NCI-H187 (cell line): ENCODE measurements around the gene ABCB11.
A peak's percentile ranks its signal among the peaks of the same experiment; 100 is the strongest.
"Not testable (repeated sequence)": the region's sequence is repeated elsewhere in the genome, so short reads cannot be mapped to it uniquely, and the experiment has no call there.

Experiments
- DNase-seq, 2 experiments: peaks; one replicate each; lab custom pipeline; 2025; lab: John Stamatoyannopoulos, UW

Gene ABCB11

DNA sequence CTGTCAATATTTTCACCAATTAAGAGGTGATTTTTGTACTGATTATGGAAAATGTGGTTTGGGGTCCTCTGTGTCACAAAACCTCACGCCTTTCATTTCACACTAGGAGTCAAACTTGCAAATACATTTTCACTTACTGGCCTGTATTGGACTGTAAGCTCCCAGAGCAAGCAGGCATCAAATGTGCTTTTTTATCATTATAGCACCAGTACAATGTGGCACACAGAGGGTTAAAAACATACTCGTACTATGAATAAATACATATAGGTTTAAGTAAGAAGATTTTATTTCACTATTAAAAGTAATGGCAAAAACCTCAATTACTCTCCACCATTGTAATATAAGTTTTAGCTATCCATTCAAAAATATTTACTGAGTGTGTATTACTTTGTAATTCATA, 56.7 kb downstream of the ABCB11 start:
- no peak for DNase-seq

DNA sequence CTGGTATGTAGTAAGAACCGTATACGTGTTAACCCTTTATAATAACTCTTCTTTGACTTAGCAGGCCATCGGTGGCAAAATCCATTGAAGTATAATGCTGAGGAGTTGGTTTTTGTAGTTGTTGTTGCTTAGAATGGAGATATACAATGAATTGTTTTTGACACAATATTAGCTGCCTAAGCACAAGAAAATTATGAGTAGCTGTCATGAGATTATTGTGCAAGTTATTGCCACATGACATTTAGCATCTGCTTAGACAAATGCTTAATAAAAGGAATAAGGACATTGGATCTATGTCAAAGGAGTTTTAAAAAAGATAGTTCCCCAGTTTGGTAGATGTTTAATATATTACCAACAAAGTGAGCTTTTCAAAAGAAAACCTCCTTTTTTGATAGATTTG, 59.9 kb downstream of the ABCB11 start:
- DNase-seq, result no peak

DNA sequence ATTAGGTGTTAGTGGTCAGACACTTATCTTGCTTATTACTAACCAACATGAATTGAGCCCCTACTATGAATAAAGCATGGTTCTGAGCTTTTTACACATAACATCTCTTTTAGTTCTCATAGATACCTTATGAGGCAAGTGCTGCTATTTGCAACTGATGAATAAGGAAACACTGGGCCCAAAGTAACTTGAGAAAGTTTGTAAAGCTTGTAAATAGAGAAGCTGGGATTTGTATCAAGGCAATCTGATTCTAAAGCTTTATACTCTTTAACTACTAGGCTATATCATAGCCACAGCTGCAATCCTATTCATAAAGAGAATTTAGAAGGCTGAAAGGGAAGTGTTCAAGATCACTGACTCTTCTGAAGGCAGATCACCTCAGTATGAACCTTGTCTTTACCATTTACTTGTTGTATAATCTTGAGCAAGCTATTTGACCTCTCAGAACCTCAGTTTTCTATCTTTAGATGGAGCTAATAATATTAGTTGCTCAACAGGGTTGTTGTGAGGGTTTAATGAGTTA, 60.4 kb downstream of the ABCB11 start:
- DNase-seq, result no peak

DNA sequence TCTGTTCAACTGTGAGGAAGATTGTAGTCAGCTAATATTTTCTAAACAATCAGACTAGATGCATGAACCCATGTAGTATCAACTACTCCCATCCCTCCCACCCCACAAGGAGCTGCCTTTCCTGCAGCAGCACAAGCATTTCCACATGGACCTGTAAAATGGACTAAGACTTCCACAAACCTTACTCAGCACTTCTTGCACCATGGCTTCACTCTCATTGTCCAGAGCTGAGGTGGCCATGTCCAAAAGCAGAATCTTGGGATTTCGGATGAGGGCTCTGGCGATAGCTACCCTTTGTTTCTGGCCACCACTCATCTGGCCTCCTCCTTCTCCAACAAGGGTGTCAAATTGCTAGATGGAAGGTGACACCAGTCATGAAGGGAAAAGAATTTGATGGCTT, 61.3 kb downstream of the ABCB11 start:
- no peak for DNase-seq

DNA sequence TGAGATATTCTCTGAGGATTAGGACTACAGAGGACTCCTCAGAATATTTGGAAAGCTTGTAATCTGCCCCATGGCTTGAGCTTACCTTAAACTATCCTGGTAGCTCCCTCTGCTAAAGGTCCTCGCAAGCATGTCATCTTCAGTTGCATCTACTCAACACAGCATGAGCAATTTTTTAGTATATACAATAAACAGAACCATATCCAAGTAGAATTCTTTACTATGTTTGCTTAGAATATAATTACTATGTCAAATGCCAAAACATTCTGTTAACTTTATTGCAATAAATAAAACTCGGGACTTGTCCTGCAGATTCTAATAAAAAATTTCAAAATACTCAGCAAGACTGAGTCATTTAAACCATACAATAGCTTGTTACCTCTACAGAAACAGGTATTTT, 62.8 kb downstream of the ABCB11 start:
- DNase-seq, result no peak

DNA sequence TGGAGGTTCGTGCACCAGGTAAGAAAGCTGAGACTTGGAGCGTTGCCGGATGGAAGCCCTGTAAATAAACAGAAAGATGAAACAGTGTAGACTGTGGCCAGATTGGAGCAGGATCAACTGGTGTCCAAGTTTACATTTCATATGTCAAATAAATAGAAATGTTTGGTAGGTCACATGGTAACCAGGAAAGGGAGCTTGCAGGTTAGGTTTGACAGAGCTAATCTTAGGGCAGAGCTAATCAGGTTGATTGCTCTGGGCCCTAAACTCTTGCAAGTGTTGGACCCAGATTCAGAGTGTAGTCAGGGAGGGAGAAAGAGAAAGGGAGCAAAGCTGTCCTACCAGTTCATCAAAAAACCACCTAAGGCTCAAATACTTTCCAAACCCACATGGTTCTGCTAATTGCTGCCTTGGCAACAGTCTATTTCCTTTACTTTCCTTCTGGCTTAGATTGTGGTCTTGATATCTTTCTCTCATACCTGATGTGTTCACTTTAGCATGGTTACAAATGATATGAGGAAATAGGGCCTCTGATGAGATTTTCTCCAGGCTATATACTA, 66.8 kb downstream of the ABCB11 start:
- no peak for DNase-seq

DNA sequence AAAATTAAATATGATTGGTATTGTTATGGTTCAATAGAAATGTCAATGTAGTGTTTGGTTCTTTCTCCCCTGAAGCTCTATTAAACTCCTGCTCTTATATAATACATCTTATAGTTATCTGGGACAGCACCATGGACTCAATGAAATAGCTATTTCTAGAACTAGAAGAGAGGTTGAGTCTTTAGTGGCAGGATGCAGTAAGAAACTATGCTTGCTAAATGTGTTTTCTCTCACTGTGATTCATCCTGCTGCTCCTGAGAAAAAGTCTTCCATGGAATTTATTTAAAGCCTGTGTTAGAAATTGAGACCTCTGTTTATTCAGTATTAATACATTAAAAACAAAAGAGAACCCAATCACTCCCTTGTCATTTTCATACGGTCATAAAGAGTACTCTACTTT, 68.5 kb downstream of the ABCB11 start:
- no peak for DNase-seq

DNA sequence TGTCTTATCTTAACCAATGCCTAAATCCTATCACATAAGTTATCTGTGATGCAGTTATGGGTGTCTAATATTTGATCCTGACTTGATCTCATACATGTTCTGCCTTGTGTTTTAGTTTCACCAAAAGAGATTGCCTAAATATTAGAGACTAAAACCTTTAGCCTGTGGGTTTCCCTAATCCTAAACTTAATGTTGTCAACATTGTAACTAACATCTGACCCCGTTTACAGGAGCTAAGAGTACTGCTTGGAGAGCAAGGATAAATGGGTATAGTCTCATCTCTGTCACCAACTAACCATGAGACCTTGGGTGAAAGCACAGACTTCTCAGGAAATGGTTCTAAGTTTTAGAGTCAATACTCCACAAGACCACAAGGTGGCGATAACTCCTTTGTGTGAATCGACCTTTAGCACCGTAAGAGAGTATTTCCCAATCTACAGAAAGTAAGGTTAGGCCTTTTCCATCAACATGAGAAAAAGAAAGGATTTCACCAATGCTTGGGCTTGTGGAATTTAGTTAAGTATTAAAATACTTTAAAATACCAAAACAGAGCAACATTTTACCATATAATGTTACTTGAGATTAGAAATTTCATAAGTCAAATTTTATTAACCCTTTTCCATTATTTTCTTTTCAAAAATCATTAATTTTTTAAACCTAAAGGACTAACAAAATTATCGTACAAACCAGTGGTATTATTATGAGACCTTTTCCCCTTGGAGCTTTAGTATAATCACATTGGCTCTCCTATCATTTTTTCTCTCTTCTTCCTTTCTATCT, 69.5 kb downstream of the ABCB11 start:
- DNase-seq, result peak; percentile 0 to 4

DNA sequence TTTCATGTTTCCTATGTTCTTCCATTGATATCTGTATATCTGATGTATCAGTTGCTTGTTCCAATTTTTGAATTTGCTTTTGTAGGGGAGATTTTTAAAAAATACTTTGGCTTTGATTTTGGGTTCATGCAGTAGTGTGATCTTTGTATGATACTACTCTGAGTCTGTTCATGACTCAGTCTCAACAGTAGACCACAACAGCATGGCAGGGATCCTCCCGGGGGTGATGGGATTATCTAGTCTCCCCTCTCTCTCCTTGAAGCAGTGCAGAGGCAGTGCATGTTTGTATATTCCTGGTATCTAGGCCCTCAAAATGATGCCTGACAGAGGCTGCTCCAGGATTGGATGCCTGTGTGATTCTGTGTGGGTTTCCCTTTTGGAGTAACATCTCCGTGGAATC, 74.7 kb downstream of the ABCB11 start:
- no peak for DNase-seq

DNA sequence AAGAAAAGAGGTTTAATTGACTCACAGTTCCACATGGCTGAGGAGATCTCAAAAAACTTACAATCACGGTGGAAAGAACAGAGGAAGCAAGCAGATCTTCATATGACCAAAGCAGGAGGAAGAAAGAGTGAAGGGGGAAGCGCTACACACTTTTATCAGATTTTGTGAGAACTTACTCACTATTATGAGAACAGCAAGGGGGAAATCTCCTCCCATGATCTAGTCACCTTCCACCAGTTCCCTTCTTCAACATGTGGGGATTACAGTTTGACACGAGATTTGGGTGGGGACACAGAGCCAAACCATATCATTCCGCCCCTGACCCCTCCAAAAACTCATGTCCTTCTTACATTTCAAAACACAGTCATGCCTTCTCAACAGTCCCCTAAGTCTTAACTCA, 75.8 kb downstream of the ABCB11 start:
- no peak for DNase-seq

DNA sequence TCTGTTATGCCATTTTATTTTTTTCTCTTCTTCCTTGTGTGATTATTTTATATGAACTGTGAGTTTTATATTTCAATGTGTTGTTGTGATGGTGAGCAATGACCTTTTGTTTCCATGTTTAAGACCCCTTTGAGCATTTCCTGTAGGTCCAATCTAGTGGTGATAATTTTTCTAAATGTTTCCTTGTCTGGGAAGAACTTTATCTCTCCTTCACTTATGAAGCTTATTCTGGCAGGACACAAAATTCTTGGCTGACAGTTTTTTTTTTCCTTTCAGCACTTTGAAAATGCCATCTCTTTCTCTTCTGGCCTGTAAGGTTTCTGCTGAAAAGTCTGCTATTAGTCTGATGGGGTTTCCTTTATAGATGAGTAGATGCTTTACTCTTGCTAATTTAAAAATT, 76.9 kb downstream of the ABCB11 start:
- DNase-seq, result no peak

DNA sequence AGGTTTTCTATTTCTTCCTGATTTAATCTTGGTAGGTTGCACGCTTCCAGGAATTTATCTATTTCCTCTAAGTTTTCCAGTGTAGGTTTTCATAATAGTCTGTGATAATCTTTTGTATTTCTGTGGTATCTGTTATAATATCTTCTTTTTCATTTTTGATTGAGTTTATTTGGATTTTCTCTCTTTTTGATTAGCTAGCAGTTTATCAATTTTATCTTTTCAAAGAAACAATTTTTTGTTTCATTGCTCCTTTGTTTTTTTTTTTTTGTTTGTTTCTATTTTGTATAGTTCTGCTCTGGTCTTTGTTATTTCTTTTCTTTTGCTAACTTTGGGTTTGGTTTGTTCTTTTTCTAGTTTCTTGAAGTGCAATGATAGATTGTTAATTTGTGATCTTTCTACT, 78.7 kb downstream of the ABCB11 start:
- no peak for DNase-seq

DNA sequence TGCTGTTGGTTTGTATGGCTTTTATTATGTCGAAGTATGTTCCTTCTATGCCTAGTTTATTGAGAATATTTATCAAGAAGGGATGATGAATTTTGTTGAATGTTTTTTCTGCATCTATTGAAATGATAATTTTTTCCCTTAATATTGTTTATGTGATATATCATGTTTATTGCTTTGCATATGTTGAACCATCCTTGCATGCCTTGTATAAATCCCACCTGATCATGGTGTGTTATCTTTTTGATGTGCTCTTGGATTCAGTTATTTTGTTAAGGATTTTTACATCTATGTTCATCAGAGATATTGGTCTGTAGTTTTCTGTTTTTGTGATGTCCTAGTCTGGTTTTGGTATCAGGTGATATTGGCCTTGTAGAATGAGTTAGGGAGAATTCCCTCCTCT, 79.3 kb downstream of the ABCB11 start:
- DNase-seq, result no peak

DNA sequence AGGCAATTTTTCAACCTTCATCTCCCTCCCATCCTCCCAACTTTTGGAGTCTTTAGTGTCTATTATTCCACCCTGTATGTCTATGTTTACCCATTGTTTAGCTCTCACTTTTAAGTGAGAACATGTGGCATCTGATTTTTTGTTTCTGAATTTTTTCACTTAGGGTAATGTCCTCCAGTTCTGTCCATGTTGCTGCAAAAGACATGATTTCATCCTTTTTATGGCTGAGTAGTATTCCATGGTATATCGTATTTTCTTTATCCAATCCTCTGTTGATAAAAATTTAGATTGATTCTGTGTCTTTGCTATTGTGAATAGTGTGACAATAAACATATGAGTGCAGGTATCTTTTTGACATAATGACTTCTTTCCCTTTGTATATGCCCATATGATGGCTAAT, 81.8 kb downstream of the ABCB11 start:
- DNase-seq, result no peak

DNA sequence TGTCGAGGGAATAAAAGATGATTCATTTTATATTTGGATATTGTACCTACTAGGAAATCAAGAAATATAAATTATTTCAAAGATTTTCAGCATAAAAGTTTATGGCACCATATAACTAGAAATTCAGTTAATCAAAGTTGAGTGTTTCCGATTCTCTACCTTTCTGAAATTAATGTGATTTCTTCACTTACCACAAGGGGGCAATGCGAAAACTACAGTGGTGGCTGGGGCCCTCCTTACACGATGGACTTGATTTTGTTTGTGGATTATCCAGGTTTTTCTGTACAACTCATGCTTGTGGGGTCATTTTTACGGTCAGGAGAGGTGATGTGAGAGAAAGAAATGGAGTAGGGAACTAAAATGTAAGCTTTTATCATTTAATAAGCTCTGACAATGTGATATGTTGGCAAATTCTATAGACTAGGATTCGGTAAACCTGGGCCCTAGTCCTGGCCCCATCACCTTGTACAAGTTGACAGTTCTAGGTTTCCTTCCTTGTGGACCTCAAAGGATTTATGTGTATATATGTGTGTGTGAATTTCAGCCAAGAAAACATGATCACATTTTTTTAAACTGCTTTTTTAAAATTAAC, 82.4 kb downstream of the ABCB11 start:
- DNase-seq, result no peak

DNA sequence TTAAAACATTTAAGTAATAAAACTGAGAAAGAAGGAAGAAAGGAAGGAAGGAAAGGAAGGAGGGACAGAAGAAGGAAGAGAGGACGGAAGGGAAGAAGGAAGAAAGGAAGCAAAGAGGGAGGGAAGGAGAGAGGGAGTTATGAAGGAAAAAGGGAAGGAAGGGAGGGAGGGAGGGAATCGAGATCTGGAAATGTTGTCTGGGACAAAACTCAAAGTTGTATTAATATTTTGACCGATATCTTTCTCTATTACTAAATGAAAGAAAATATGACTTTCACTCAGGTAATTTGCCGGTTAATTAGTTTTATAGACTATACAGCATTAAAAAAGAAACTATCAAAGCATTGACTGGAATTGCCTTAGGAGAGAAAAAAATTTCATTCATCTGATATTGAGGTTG, 85.6 kb downstream of the ABCB11 start:
- DNase-seq, result no peak

DNA sequence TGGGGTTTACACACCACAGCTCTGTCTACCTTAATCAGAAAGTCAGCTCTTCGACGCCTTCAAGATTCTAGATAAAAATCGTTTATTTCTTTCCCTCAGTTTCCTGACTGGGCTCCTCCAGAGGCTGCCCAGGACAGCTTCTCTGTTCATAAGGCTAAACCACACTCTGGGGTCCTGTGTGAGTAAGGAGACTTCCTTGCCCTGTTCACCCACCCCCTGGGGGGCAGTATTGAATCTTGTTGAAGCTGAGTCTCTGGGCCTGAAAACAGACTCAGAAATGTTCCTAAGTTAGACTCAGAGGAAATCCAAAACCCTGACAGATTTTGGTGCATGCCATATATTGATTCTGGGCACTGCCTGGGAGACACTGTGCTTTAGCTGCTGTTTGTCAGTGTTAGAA, 87.1 kb downstream of the ABCB11 start:
- DNase-seq, result no peak

DNA sequence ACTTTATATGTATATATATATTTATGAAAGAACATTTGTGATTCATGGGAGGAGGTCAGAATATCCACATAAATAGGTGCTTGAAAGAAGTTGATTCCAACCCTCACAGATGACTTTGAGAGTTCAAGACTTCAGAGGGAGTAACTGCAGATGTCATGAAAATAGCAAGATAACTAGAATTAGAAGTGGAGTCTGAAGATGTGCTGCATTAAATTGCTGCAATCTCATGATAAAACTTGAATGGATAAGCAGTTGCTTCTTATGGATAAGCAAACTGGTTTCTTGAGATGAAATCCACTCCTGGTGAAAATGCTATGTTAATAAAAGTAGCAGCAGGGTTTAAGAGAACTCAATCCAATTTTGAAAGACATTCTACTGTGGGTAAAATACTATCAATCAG, 89.8 kb downstream of the ABCB11 start:
- no peak for DNase-seq

DNA sequence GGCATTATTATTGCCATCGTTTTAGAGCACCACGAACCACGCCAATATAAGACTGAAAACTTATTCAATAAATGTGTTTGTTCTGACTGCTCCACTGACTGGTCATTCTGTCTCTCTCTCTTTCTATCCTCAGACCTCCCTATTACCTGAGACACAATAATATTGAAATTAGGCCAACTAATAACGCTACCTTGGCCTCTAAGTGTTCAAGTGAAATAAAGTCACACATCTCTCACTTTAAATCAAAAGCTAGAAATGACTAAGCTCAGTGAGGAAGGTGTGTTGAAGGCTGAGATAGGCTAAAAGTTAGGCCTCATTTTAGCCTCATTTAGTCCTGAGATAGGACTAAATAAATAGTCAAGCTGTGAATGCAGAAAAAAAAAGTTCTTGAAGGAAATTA, 91.2 kb downstream of the ABCB11 start:
- no peak for DNase-seq

DNA sequence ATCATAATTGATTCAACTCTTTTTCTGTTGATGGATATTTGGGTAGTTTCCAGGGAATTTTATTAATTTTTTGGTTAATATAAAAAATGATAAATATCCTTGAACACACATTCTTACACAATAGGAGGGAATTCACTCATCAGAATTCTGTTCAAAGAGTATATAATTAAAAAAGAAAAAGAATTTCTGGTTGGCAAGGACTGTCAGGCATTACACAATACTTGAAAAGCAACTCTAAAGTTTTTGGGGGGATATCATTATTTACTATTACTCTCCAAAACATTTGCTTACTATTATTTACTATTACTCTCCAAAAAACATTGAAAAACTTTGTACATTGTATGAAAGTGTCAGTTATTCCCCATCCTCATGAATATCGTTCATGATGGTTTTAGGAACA, 92.1 kb downstream of the ABCB11 start:
- no peak for DNase-seq

DNA sequence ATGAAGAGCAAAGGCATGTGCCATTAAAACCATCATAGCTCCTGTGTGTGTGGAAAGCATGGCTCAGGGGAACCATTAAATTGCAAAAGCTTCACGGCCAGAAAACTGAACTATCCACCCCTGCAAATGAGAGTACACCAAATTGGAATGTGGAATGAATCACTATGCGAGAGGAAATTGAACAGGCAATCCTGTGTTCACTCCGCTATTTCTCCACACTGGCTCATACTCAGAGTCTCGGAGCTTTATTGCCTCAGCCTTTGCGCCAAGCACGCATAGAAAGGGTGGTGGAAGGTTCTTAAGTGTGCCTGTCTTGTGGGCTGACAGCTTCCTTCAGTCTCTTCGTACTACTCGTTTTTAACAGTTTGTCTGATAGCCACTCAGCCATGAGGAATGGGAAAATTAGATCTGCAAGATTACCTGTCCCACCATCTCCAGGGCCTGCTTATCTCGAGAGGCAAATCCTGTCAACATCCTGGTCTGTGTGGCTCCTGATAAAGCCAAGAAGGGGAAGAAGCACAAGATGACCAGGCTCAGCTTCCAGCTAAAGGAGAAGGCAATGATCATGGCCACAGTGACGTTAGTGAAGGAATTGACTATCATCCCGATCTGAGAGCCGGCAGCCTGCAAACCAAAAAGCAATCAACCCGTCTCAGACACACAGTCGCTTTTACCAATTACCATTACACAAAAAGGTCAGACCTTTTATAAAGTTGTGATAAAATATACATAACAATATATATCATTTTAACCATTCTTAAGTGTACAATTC, 95.1 kb downstream of the ABCB11 start:
- no peak for DNase-seq

DNA sequence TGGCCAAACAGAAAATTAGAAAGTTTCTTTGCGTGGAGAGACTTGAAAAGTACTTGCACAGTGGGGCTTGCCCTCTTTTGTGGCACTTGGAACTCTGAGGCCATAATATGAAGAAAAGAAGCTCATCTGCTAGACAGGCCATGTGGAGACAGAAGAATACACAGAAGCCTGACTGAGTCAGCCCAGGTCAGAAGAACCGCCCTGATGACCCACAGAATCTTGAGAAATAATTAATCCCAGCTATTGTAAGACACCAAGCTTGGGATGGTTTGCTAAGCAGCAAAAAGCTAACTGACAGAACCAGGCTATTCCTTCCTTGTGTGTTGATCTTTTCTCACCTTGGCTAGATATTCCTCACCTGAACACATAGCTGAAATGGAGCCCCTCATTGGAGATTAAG, 96.3 kb downstream of the ABCB11 start:
- no peak for DNase-seq

DNA sequence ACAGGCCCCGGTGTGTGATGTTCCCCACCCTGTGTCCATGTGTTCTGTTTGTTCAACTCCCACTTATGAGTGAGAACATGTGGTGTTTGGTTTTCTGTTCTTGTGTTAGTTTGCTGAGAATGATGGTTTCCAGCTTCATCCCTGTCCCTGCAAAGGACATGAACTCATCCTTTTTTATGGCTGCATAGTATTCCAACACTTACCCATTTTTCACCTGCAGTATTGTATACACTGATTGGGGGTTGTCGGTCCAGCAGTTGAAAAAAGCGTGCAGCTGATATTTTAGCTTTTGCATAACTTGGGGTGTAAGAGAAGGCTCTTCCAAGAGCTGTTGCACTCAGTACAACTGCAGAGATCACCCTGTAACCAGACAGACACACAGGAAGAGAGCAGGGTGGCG, 99.0 kb downstream of the ABCB11 start:
- DNase-seq, result not testable (repeated sequence)
